ENCODE data around the gene GASK1B.

DNA sequence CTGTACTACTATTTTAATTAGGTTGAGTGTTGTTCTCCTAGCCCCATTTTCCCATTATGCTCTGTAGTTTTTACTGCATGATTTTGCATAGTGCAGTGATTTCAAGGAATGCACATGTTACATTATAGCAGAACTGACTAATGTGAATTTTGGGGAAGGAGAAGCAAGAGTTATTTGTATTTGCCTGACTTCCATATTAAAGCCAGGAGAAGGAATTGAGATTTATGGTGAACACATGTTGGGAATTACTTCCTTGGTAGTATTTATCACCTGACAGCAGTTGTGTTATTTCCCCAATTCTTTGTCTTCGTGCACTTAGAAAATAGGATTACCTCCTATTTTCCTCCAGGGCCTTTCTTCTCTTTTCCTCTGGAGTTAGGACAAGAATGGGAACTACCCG lies 40.6 kb upstream of the GASK1B start:
- no peak for TF ChIP-seq POLR2A (IDR thresholded peaks at IDR 0.05)
- TF ChIP-seq, protein P1, sequence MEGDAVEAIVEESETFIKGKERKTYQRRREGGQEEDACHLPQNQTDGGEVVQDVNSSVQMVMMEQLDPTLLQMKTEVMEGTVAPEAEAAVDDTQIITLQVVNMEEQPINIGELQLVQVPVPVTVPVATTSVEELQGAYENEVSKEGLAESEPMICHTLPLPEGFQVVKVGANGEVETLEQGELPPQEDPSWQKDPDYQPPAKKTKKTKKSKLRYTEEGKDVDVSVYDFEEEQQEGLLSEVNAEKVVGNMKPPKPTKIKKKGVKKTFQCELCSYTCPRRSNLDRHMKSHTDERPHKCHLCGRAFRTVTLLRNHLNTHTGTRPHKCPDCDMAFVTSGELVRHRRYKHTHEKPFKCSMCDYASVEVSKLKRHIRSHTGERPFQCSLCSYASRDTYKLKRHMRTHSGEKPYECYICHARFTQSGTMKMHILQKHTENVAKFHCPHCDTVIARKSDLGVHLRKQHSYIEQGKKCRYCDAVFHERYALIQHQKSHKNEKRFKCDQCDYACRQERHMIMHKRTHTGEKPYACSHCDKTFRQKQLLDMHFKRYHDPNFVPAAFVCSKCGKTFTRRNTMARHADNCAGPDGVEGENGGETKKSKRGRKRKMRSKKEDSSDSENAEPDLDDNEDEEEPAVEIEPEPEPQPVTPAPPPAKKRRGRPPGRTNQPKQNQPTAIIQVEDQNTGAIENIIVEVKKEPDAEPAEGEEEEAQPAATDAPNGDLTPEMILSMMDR (IDR thresholded peaks at IDR 0.05) = no peak
